Gastrocnemius medialis (tissue), 4 donors: Measurements from ENCODE around the gene ARHGAP8. TPM values are rescaled to one million over a fixed set of nuclear protein-coding genes. Genes with fewer than 3 reads are reported as not detected.

ENCODE experiments used
- ATAC-seq, 2 donors: fragments of 150-250 bp; one replicate each; pipeline ENCODE4 v1.9.1; 2016
- DNase-seq, 2 donors: peaks; one replicate each; pipeline ENCODE4 v3.0.0-alpha.2; 2019
- H3K27ac ChIP-seq, 4 donors: fragments of 200-600 bp; sonication (generic); 1 replicate in 1 of 4; 2 replicates in 3 of 4; pipeline ENCODE4 v1.5.1; 2016 to 2018; ENCODE audit warnings: mild to moderate bottlenecking in 2 of 4, moderate library complexity in 1 of 4
- H3K27me3 ChIP-seq, 3 donors: fragments of 200-600 bp; sonication (generic) in 2 of 3; 1 replicate in 1 of 3; 2 replicates in 2 of 3; pipeline versions ENCODE4 v1.5.1 to v1.6.0; 2016 to 2019; ENCODE audit warnings: mild to moderate bottlenecking in 1 of 3, moderate library complexity in 1 of 3
- H3K36me3 ChIP-seq, 2 donors: fragments of 200-600 bp; sonication (generic) in 1 of 2; one replicate each; pipeline ENCODE4 v1.5.1; 2017 to 2018
- H3K4me1 ChIP-seq, 2 donors: fragments of 200-600 bp; sonication (generic) in 1 of 2; one replicate each; pipeline ENCODE4 v1.5.1; 2016 to 2017; ENCODE audit warnings: mild to moderate bottlenecking in 2 of 2
- H3K4me3 ChIP-seq, 4 donors: fragments of 200-600 bp; sonication (generic) in 3 of 4; 1 replicate in 1 of 4; 2 replicates in 3 of 4; pipeline ENCODE4 v1.5.1; 2016 to 2019; ENCODE audit warnings: mild to moderate bottlenecking in 2 of 4
- H3K9me3 ChIP-seq, 3 donors: fragments of 200-600 bp; sonication (generic) in 2 of 3; 1 replicate in 1 of 3; 2 replicates in 2 of 3; pipeline ENCODE4 v1.5.1; 2016 to 2019
- CTCF ChIP-seq, 5 experiments: fragments of 450-650 bp in 3 of 5; fragments of 200-600 bp in 2 of 5; sonication (generic) in 2 of 5; IDR thresholded peaks in 4 of 5; conservative IDR thresholded peaks in 1 of 5; 1 replicate in 4 of 5; 2 replicates in 1 of 5; pipeline ENCODE4 v1.5.1; 2016 to 2019; ENCODE audit warnings: antibody characterized with exemption in 5 of 5, mild to moderate bottlenecking in 3 of 5, moderate library complexity in 3 of 5
- POLR2A ChIP-seq, 2 donors: fragments of 450-650 bp; IDR thresholded peaks; one replicate each; pipeline ENCODE4 v1.6.1; 2017; ENCODE audit warnings: antibody characterized with exemption in 2 of 2, mild to moderate bottlenecking in 2 of 2, moderate library complexity in 2 of 2
- in situ Hi-C, 4 donors: fragments of 200-750 bp; cut with MboI; loops; one replicate each; pipeline versions ENCODE4 v1.15.0 to v1.8.0; 2017; ENCODE audit warnings: low sequenced_read_pairs in 4 of 4
- intact Hi-C: fragments of 100-400 bp; cut with DNase I; formaldehyde crosslinking; loops from one replicate; pipeline ENCODE4 v1.15.1; 2023; ENCODE audit warnings: low total_unique reads
- total RNA-seq, 4 donors: library from RNA; depleted of rRNA; stranded (reverse); fragments of >200 nt; gene quantifications; one replicate each; pipeline versions ENCODE4 v1.1.0 to v1.2.3, GENCODE V29; 2016

The ARHGAP8 gene
- total RNA-seq, 4 donors from 2014 or later: not detected

- Histone ChIP-seq H3K4me1 (peaks cover 0 to 3% of the 10 kb centered on the region in 2 donors), H3K9me3 (no peaks in the 10 kb centered on the region), H3K27ac (no peak overlapping the region), H3K36me3 (no peaks in the 10 kb centered on the region), H3K4me3 (no peak overlapping the region), H3K27me3 (peaks cover 0 to 4% (median 3%) of the 10 kb centered on the region in 3 donors)
- intact Hi-C loops: no loop called here
- in situ Hi-C loops: no loop called here
- ATAC-seq (no peak), DNase-seq (no peak)
- TF ChIP-seq CTCF (IDR thresholded peaks at IDR 0.05 in 4 of 5, conservative IDR thresholded peaks at IDR 0.05 in 1 of 5): no peak
These were observed 28.6 kb upstream of the ARHGAP8 start for GRCh38 chr22:44723801-44724200.

GRCh38 chr22:44724416-44724815, 28.0 kb upstream of the ARHGAP8 start:
- Histone ChIP-seq H3K27me3 (peaks cover 0 to 10% (median 7%) of the 10 kb centered on the region in 3 donors), H3K9me3 (no peaks in the 10 kb centered on the region), H3K36me3 (no peaks in the 10 kb centered on the region), H3K4me1 (peaks cover 0 to 7% of the 10 kb centered on the region in 2 donors), H3K4me3 (no peak overlapping the region), H3K27ac (no peak overlapping the region)
- no peak for ATAC-seq
- DNase-seq: no peak
- in situ Hi-C loops: no loop called here
- TF ChIP-seq POLR2A (IDR thresholded peaks at IDR 0.05) (no peak), CTCF (IDR thresholded peaks at IDR 0.05 in 4 of 5, conservative IDR thresholded peaks at IDR 0.05 in 1 of 5) (no peak)
- intact Hi-C loops: no loop called here

- intact Hi-C loops: no loop called here
- Histone ChIP-seq H3K9me3 (no peaks in the 10 kb centered on the region), H3K27ac (no peak overlapping the region), H3K36me3 (no peaks in the 10 kb centered on the region), H3K27me3 (peaks cover 3 to 14% (median 8%) of the 10 kb centered on the region in 3 donors), H3K4me3 (no peak overlapping the region), H3K4me1 (peaks cover 0 to 12% of the 10 kb centered on the region in 2 donors)
- TF ChIP-seq POLR2A (IDR thresholded peaks at IDR 0.05) (no peak), CTCF (IDR thresholded peaks at IDR 0.05 in 4 of 5, conservative IDR thresholded peaks at IDR 0.05 in 1 of 5) (no peak)
- in situ Hi-C loops: no loop called here
- no peak for DNase-seq
- ATAC-seq: no peak
These were observed 27.5 kb upstream of the ARHGAP8 start for GRCh38 chr22:44724859-44725258.

GRCh38 chr22:44726439-44726838, 25.9 kb upstream of the ARHGAP8 start:
- H3K27ac ChIP-seq: no peak overlapping the region
- H3K4me1 ChIP-seq: peaks cover 0 to 13% of the 10 kb centered on the region in 2 donors
- in situ Hi-C loops (no loop called here), intact Hi-C loops (no loop called here)
- TF ChIP-seq POLR2A (IDR thresholded peaks at IDR 0.05): no peak
- TF ChIP-seq CTCF (IDR thresholded peaks at IDR 0.05 in 4 of 5, conservative IDR thresholded peaks at IDR 0.05 in 1 of 5): no peak
- ATAC-seq (no peak), DNase-seq (no peak)
- no peaks in the 10 kb centered on the region for H3K36me3 ChIP-seq
- H3K27me3 ChIP-seq: peaks cover 6 to 14% (median 8%) of the 10 kb centered on the region in 3 donors
- H3K4me3 ChIP-seq: no peak overlapping the region
- H3K9me3 ChIP-seq: no peaks in the 10 kb centered on the region

GRCh38 chr22:44727148-44727547, 25.2 kb upstream of the ARHGAP8 start:
- peaks cover 6 to 14% (median 8%) of the 10 kb centered on the region in 3 donors for H3K27me3 ChIP-seq
- no peaks in the 10 kb centered on the region for H3K9me3 ChIP-seq
- H3K27ac ChIP-seq: no peak overlapping the region
- ATAC-seq (no peak), DNase-seq (no peak)
- no peak overlapping the region for H3K4me3 ChIP-seq
- H3K36me3 ChIP-seq: no peaks in the 10 kb centered on the region
- peaks cover 0 to 13% of the 10 kb centered on the region in 2 donors for H3K4me1 ChIP-seq
- intact Hi-C loops (no loop called here), in situ Hi-C loops (no loop called here)
- no peak for TF ChIP-seq POLR2A (IDR thresholded peaks at IDR 0.05)
- no peak for TF ChIP-seq CTCF (IDR thresholded peaks at IDR 0.05 in 4 of 5, conservative IDR thresholded peaks at IDR 0.05 in 1 of 5)
